Measurements from ENCODE around the gene CAPG.
A peak's percentile ranks its signal among the peaks of the same experiment; 100 is the strongest.
"Not testable (repeated sequence)": the region's sequence is repeated elsewhere in the genome, so short reads cannot be mapped to it uniquely, and the experiment has no call there.

The CAPG gene, protein sequence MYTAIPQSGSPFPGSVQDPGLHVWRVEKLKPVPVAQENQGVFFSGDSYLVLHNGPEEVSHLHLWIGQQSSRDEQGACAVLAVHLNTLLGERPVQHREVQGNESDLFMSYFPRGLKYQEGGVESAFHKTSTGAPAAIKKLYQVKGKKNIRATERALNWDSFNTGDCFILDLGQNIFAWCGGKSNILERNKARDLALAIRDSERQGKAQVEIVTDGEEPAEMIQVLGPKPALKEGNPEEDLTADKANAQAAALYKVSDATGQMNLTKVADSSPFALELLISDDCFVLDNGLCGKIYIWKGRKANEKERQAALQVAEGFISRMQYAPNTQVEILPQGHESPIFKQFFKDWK

DNA sequence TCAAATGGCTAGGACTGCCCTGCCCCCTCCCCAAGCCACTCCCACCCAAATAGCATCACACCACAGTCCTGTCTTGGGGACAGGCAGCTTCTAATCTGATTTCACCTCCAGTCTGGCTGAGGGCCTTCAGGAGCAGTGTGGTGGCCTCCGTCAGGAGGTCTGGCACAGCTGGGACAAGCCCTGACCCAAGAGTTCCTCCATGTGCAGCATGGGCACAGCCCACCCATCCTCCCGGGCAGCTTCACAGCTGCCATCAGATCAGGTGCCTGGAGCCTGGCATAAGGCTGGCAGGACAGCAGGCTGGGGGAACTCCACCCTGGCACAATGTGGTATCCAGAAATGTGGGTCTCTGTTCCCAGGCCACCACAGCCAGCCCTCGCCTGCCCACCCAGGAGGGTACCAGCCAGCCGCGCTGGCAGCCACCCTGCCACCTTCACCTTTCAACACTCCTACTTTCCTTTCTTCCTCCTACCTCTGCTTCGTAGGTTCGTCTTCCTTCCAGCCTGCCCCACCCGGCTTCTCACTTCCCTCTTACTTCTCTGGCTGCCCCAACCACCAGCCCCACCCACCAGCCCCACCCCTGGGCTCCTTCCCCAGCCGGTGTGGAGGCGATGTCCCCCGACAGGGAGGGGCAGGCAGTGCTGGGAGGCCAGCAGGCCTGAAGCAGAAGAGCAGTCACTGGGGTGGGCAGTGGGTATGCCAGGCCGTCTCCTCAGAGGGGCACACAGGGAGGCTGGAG lies at the start of gene CAPG:
TSS of gene CAPG (minus strand) at position 522 of the 739 bp plus-strand sequence. CDS start 8,221 bp downstream, outside the sequence.
- no peak for DNase-seq (ENCODE audit: low read depth)

DNA sequence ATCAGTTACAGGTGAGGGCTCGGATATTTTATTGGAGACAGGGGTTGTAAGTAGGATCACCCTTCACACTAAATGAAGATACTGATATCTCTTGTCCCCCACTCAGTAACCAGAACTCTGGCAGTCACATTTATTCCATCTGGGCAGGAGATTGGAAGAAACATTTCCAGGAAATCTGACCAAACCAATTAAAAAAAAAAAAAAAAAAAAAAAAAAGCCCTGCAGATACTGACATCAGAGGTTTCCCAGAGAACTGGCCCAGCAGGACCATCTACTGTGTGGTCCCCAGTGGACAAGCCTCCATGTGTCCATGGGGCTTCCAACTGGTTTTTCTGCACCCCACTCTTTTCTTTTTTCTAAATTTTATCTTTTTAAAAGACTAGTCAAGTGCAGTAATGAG lies 49.6 kb upstream of the CAPG start:
- DNase-seq (ENCODE audit: low read depth), result no peak

DNA sequence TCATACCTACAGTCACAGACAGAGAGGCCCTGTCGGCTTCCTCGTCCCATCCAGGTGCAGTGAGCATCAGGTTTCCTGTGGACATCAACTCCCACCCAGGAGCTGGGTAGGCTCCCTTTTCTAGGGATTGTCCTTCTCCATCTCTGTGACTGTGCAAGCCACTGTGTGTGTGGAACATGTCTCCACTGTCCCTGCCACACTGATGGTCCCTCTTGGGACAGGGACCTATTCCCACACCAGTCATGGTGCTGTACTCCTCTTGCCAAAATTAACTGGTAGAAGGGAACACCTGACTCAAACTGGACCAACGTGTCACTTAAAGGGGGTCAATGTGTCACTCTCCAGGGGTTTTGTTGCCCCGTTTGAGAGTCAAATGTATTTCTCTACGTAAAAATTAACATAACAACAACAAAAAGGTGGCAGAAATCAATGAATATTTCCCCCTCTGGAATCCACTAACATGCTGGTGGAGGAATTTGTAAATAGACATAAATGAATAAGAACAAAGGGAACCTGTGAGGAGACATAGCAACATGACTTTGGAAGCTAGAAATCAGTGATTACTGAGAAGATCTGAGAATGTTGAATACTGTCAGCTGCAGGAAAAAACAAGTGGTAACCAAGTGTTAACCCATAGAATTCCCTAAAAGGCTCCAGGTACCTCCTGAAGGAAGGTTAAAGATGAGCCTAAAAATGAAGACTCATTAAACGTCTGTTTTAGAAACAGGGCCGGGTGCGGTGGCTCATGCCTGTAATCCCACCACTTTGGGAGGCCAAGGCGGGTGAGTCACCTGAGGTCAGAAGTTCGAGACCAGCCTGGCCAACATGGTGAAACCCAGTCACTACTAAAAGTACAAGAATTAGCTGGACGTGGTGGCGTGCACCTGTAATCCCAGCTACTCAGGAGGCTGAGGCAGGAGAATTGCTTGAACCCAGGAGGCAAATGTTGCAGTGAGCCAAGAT lies 48.7 kb upstream of the CAPG start:
- DNase-seq (ENCODE audit: low read depth), result peak; percentile 58

DNA sequence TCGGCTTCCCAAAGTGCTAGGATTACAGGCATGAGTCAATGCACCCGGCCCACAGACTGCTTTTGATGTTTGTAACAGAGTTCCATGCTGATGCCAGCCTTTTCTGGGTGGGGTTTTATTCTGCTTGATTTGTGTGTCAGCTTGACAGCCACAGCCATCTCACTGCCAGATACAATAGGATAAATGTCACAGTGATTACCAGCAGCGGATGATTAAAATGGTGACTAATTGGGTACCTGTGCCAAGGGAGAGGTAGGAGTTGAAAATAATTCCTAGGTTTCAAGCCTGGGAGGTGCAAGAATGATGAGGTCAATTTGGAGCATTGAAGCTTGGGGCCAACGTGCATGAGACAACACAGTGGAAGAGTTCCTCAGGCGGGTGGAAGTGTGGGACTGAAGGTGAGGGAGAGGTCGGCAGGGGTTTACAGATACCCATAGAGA lies 47.7 kb upstream of the CAPG start:
- no peak for DNase-seq (ENCODE audit: low read depth)

DNA sequence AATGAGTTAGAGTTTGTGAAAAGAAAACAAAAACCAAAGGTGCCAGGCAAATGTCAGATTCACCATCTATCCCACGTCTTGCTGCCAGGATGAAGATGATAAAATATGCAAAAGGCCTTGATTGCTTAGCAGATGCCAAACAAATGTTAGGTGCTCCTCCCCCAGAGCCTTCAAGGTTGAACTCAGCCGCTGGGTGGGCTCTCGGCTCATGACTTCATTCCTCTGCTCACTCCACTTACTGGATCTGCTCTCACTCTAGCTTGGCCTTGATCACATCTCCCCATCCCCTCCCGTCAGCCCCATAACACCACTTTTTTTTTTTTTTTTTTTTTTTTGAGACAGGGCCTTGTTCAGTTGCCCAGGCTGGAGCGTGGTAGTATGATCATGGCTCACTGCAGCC lies 46.9 kb upstream of the CAPG start:
- no peak for DNase-seq (ENCODE audit: low read depth)

DNA sequence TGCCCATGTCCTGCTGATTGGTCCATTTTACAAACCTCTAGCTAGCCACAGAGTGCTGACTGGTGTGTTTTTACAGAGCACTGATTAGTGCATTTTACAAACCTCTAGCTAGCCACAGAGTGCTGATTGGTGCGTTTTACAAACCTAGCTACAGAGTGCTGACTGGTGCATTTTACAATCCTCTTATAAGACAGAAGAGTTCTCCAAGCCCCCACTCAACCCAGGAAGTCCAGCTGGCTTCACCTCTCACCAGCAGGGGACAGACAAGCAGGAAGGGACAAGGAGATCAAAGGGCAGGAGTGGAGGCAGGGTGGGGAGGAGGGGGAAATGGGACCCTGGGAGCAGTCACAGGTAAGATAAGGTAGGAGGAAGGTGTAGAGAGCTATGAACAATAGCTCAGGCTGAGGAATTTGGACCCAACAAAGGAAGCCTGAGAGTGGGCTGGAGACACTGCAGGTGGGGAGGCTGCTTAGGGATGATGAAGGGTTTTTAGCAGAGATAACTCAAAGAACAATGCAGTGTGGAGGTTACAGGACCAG lies 45.5 kb upstream of the CAPG start:
- no peak for DNase-seq (ENCODE audit: low read depth)

DNA sequence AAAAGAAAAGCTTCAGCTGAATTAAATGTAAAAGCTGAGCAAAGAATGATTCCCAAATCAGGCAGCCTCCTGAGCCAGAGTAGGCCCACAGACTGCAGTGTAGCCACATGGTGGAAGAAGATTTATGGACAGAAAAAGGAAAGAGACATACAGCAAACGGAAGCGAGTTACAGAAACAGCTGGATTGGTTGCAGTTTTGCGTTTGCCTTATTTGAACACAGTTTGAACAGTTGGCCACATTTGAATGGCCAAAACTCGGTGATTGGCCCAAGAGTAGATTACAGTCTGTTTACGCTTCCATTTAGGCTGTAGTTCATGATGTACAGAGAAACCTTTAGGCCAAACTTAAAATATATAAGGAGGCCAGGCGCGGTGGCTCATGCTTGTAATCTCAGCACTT lies 43.4 kb upstream of the CAPG start:
- DNase-seq (ENCODE audit: low read depth), result no peak

DNA sequence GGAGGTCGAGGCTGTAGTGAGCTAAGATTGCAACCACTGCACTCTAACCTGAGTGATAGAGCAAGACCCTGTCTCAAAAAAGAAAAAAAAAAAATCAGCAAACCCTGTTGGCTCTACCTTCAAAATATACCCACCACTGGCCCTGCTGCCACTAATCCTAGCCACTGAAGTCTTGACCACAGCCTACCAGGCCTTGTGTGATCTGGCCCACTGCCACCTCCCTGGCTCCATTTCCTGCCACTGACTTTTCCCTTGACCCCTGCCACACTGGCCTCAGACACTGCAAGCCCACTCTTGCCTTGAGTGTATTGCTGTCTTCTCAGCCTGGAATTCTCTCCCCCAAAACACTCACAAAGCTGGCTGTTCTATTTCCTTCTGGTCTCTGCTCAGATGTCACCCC lies 42.1 kb upstream of the CAPG start:
- DNase-seq (ENCODE audit: low read depth), result no peak

DNA sequence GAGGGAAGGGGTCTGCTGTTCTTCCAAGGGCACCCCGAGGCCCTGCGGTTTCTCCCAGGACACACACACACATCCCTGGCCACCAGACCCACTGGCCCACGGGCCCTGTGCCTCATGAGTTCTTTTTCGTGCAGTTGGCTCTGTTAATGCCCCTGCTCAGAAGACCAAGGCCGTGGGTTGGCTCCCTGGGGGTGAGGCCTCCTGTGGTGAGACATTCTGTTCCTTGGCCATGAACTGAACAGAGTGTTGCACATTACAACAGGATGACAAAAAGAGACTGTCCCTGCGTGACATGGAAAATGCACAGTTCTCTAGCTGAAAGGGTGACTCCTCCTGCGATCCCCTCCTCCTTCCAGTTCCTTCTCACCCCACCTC lies 39.0 kb upstream of the CAPG start:
- DNase-seq (ENCODE audit: low read depth), result no peak

DNA sequence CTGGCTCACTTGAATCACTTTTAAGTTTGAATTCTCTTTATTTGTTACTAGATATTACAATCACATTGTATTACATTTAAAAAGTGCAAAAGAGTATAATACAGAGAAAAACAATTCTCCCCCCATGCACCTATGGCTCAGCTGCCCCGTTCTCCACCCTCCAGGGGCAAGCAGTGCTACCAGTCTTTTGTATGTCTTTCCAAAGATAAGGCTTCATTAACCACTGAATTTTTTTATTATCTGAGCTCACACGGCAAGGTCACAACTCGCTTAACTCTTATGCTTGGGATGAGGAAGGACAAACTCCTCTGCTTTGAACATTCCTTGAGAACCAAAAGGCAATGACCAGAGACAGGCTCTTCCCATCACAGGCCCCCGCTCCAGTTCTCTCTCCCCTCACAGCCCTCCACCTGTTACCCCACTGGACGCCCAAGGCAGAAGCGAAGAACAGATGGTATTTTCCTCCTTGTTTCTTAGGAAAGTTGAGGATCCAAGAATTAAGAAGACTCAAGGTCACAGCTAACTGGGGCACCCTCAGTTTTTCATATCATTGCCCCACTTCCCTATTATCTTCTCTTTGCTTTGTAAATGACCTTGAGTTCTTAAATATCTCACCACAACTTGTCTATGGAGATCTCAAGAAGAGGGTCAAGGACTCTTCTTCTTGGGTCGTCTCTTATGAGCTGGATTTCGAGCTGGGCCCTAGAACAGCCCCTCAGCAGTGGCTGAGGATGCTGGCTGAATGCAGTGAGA lies 38.5 kb upstream of the CAPG start:
- DNase-seq (ENCODE audit: low read depth), result no peak

DNA sequence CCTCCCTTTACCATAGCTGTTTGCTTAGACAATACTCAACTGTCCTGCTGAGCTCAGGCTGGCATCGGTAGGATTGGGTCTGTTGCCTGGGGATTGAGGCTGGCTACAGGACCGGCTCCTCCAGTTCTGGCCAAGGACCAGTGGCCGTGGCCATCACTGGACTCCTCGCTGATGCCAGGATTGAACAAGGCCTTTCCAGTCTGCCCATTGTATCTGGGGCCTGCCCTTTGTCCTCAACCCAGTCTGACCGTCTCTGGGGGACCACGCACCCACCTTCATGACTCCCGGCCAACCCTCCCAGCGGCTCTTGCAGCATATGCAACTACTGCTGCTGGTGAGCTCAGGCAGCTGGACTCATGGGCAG lies 37.0 kb upstream of the CAPG start:
- DNase-seq (ENCODE audit: low read depth), result no peak

DNA sequence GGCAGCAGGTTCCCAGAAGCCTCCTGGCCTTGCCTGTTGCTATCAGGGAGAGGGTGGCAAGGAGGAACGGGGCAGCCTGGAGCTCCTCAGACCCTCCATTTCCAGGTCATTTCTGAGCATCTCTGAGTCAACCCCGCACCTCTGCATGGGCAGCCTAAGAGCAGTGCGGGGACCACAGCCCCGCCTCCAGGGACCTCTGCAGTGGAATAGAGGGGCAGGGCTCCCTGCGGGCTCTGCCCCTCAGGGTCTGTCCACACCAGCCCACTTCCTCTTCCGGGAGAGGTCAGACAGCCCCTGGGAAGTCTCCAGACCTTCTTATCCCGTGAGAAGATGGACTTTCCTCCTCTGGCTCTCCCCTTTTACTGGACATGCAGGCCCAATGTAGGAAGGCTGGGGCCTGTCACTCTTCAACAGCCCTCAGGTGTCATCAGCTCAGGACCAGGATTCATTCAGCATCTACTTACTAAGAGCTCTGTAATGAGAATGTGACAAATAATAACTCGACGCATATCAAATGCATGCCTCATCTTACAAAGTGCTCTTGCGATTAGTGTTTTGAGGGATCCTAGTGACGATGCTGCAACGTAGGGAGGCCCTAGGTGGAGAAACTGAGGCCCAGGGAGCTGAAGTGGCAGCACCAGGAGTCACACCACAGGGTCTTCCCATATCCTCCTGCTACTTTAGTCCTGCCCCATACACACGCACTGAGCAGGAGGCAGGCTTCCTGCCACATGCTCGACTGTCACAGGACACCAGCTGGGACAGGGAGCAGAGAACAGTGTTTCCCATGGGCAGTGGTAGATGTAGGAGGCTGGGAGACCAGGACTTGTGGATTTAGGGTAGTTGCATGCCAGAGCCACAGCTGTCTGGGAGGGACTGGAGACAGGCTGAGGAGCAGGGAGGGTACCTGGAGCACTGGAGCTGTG lies 36.4 kb upstream of the CAPG start:
- no peak for DNase-seq (ENCODE audit: low read depth)

DNA sequence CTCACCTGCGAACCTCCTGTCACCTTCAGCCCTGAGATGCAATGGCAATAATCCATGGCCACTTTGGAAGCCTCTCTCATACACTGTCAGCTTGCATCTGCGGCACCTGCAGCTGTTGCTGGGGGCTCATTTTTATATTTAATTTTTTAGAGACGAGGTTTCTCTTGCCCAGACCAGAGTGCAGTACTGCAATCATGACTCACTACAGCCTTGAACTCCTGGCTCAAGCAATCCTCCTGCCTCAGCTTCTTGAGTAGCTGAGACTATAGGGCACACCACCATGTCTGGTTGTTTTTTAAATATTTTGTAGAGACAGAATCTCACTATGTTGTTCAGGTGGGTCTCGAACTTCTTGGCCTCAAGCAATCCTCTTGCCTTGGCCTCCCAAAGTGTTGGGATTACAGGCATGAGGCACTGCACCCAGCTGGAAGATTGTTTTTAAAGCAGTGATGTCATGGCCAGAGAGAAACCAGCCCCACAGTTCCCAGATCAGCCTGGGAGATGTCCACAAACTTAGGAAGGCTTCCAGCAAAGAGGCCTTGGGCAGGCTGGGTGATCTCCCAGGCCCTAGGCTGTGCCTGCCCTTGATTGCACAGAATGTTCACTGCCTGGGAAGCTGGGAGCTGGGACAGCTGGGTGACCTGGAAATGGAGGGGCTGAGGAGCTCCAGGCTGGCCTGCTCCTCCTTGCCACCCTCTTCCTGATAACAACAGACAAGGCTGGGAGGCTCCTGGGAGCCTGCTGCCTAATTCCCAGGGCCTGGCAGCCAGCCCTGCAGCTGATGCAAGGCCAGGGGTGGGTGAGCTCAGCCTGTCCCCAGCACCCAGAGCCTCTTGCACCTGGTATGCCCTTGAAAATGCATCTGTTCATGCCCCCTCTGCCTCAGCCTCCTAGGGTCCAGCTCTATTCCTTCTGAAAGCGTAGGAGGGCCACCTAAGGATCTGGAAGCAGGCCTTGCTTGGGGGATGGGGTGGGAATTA lies 35.4 kb upstream of the CAPG start:
- peak; percentile 33 for DNase-seq (ENCODE audit: low read depth)

DNA sequence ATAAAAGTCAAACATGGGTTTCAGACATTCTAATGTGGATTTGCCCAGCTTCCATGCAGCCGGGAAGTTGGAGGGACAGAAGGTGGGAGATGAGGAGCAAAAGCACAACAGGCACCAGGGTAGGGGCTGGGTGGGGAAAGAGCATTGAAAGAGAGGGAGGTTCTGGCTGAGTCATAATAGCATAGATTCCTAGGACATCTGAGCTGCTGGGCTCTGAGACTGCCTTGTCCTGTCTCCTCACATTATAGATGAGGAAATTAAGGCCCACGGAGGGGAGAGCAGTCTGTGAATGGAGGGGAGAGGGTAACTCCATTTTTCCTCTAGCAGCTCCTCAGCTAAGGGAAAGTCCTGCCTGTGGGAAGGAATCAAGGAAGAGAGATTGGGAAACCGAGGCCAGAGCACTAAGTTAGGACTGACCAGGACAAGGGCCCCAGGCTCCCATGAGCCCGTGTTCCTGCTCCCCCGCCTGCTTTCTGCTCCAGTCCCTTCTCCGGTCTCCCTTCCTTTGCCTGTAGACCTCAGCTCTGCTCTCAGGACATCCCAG lies 34.5 kb upstream of the CAPG start:
- no peak for DNase-seq (ENCODE audit: low read depth)

DNA sequence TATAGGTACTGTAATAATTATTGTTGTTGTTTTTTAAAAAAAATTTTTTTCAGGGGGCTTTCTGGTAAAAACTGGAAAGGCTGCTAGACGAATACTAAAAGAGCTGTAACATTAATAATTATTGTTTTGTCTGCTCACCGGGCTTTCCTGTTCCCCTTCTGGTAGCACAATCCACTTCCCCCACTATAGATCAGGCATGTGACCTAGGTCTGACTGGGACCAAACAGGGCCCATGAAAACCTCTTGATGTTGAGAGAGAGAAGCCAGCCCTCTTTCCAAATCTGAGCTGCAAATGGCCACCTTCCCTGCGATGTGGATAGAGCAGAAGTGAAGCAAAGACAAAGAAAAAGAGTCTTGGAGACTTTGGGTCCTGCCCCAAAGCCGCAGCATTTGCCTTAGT lies 31.7 kb upstream of the CAPG start:
- no peak for DNase-seq (ENCODE audit: low read depth)

DNA sequence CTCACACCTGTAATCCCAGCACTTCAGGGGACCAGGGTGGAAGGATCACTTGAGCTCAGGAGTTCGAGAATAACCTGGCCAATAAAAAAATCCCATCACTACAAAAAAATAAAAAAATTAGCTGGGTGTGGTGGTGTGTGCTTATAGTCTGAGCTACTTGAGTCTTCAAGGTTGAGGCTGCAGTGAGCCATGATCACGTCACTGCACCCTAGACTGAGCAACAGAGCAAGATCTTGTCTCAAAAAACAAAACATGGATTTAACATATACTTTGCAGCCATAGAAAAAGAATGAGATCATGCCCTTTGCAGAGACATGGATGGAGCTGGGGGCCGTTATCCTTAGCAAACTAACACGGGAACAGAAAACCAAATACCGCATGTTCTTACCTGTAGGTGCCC lies 30.6 kb upstream of the CAPG start:
- DNase-seq (ENCODE audit: low read depth), result no peak

DNA sequence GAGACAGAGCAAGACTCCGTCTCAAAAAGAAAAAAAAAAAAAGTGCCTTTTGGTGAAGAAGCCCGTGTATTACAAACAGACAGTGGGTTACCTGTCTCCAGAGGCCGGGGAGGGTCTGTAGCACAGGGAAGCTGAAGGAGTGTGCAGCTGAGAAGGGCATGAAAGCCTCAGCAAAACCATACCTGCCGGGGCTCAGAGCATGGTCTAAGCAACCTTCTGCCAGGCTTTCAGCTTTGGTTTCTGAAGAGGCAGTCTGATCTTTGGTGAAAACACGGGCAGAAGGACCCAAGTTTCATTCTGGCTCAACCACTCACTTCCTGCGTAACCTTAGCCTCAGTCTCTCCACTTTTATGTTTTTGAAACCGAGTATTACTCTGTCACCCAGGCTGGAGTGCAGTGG lies 29.8 kb upstream of the CAPG start:
- DNase-seq (ENCODE audit: low read depth), result no peak

DNA sequence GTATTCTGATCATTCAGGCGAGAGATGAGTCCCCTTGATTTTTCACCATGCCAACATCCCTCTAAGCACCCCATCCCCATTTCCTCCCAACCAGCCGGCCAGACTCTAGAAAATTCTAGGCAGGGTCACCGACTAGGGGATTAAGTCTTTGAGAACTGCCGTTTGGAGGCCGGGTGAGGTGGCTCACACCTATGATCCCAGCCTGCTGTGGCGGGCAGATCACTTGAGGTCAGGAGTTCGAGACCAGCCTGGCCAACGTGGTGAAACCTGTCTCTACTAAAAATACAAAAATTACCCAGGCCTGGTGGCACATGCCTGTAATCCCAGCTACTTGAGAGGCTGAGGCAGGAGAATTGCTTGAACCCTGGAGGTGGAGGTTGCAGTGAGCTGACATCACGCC lies 29.4 kb upstream of the CAPG start:
- not testable (repeated sequence) for DNase-seq (ENCODE audit: low read depth)

DNA sequence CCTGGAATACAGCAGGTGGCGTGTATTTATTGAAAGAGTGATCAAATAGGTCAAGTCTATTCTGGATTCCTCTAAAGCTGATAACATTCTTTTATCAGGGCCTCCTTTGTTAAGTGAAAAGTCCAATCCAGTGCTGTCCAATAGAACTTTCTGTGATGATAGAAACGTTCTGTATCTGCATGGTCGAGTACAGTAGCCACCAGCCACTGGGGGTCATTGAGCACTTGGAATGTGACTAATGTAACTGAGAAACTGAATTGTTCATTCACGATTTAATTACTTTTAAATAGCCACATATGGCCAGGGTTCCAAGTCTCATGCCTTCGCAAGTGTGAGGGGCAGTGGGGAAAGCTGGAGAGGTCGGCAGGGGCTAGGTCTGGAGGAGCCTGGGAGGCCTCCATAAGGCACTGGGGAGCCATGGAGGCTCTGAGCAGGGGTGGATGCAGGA lies 28.9 kb upstream of the CAPG start:
- DNase-seq (ENCODE audit: low read depth), result no peak

All from ELR (cell line).